K562 (cell line): ENCODE results near the gene MAP3K13. TPM values are rescaled to one million over a fixed set of nuclear protein-coding genes. Genes with fewer than 3 reads are reported as not detected.

Experiments used
- C11orf30 ChIP-seq: fragments of 450-650 bp; IDR thresholded peaks from 2 replicates; pipeline ENCODE4 v1.6.1; 2016; ENCODE audit warnings: low read depth, mild to moderate bottlenecking
- DNMT1 ChIP-seq: fragments of 450-650 bp; IDR thresholded peaks from 2 replicates; pipeline ENCODE4 v1.6.1; 2016; ENCODE audit warnings: antibody characterized with exemption, mild to moderate bottlenecking
- ETV5 ChIP-seq: sonication (generic); formaldehyde crosslinking; IDR thresholded peaks from 2 replicates; pipeline ENCODE4 v1.4.0; 2020; ENCODE audit warnings: low read depth, mild to moderate bottlenecking, missing genetic modification reagents
- GATAD2A ChIP-seq: fragments of 450-650 bp; IDR thresholded peaks from 2 replicates; pipeline ENCODE4 v1.6.1; 2017
- KHSRP ChIP-seq: fragments of 450-650 bp; IDR thresholded peaks from 2 replicates; pipeline ENCODE4 v1.6.1; 2017
- MAX ChIP-seq: sonication (generic); formaldehyde crosslinking; IDR thresholded peaks from 2 replicates; pipeline ENCODE4 v1.9.0; 2022; ENCODE audit warnings: mild to moderate bottlenecking, missing genetic modification reagents
- MAZ ChIP-seq, 2 experiments: fragments of 450-650 bp in 1 of 2; sonication (generic) in 1 of 2; formaldehyde crosslinking; IDR thresholded peaks in 1 of 2; conservative IDR thresholded peaks in 1 of 2; 2 replicates each; pipeline versions ENCODE4 v1.4.0 to v1.5.0; 2020; ENCODE audit warnings: mild to moderate bottlenecking in 1 of 2, missing genetic modification reagents in 1 of 2
- MCM2 ChIP-seq: fragments of 450-650 bp; IDR thresholded peaks from 2 replicates; pipeline ENCODE4 v1.6.1; 2017; ENCODE audit warnings: low read depth, mild to moderate bottlenecking
- MYNN ChIP-seq, 2 experiments: sonication (generic); formaldehyde crosslinking in 1 of 2; IDR thresholded peaks; 2 replicates each; pipeline versions ENCODE4 v1.5.0 to v1.6.1; 2016 to 2020; ENCODE audit warnings: antibody characterized with exemption in 1 of 2, missing genetic modification reagents in 1 of 2
- NR2C1 ChIP-seq, 2 experiments: fragments of 450-650 bp; IDR thresholded peaks; 2 replicates each; pipeline ENCODE4 v1.6.1; 2017; ENCODE audit warnings: mild to moderate bottlenecking in 2 of 2, antibody characterized with exemption in 1 of 2, inconsistent platforms in 1 of 2, missing compliant biosample characterization in 1 of 2, missing genetic modification characterization in 1 of 2
- PHB2 ChIP-seq: fragments of 450-650 bp; IDR thresholded peaks from 2 replicates; pipeline ENCODE4 v1.6.1; 2017; ENCODE audit warnings: low read depth
- PML ChIP-seq: IDR thresholded peaks from 2 replicates; pipeline ENCODE4 v1.6.1; 2012; ENCODE audit warnings: low read length, inconsistent platforms
- PTRF ChIP-seq: fragments of 450-650 bp; IDR thresholded peaks from 2 replicates; pipeline ENCODE4 v1.6.1; 2016; ENCODE audit warnings: mild to moderate bottlenecking, missing genetic modification characterization, missing compliant biosample characterization
- SAFB2 ChIP-seq: fragments of 200-400 bp; formaldehyde crosslinking; IDR thresholded peaks from 2 replicates; pipeline ENCODE4 v1.6.1; 2018; ENCODE audit warnings: borderline replicate concordance, low read length, low read depth, moderate library complexity; ENCODE audit not compliant: severe bottlenecking
- TAF9B ChIP-seq: fragments of 450-650 bp; IDR thresholded peaks from 2 replicates; pipeline ENCODE4 v1.6.1; 2018; ENCODE audit warnings: mild to moderate bottlenecking; ENCODE audit not compliant: partially characterized antibody
- ZNF12 ChIP-seq: sonication (generic); formaldehyde crosslinking; IDR thresholded peaks from 2 replicates; pipeline ENCODE4 v1.4.0; 2020; ENCODE audit warnings: mild to moderate bottlenecking, missing genetic modification reagents
- ZNF584 ChIP-seq: fragments of 200-800 bp; sonication (Bioruptor generic); IDR thresholded peaks from 2 replicates; pipeline ENCODE4 v1.6.1; 2016; ENCODE audit warnings: low read depth, mild to moderate bottlenecking, missing genetic modification characterization, missing compliant biosample characterization
- polyA plus RNA-seq, 8 experiments: library from polyadenylated mRNA; depleted of rRNA in 4 of 8; stranded (reverse) in 5 of 8; unstranded in 3 of 8; fragments of >200 nt; fragmentation: Nextera tagmentation in 2 of 8; fragmentation: Illumina TruSeq in 1 of 8; extraction: Ambion mirVana in 2 of 8; extraction: Trizol in 1 of 8; gene quantifications; 2 replicates each; pipeline versions ENCODE4 v1.2.1 to v1.2.3, GENCODE V29; 2011 to 2014; ENCODE audit warnings: inconsistent platforms in 1 of 8, missing spikeins in 1 of 8
- total RNA-seq, 7 experiments: library from RNA; depleted of rRNA in 6 of 7; stranded (reverse); fragments of >200 nt in 6 of 7; fragmentation: Illumina TruSeq in 2 of 7; extraction: Trizol in 2 of 7; gene quantifications; 2 replicates each; pipeline versions ENCODE4 v1.2.1 to v1.2.3, GENCODE V29; 2011 to 2021; ENCODE audit warnings: low replicate concordance in 1 of 7
- TF ChIP-seq, protein P1 (sequence below): fragments of 250-450 bp; sonication (Bioruptor Pico); IDR thresholded peaks from 2 replicates; pipeline ENCODE4 v1.4.0; 2020
- TF ChIP-seq, protein P2 (sequence below): sonication (generic); formaldehyde crosslinking; IDR thresholded peaks from 2 replicates; pipeline ENCODE4 v1.8.1; 2023; ENCODE audit warnings: mild to moderate bottlenecking, missing genetic modification reagents

MAP3K13 gene
- total and polyA plus RNA-seq, 9 of the 15 experiments (the other 6 are each of a cell fraction or from before 2014, with no cell fraction given): 0.04 to 0.32 (median 0.15) TPM; not detected in 2

GRCh38 chr3:185498503-185499396 lies 135.8 kb downstream of the MAP3K13 start, which contains the start of gene TMEM41A (continued):
- TF ChIP-seq KHSRP (no peak), GATAD2A (peak; percentile 67; the same call in 1 of the 2 replicates), MCM2 (no peak), ZNF584 (CRISPR knock-in tag) (peak; percentile 83; the same call in 1 of the 2 replicates), ETV5 (CRISPR knock-in tag) (peak; percentile 68), TAF9B (peak; percentile 94), PHB2 (no peak), MAX (CRISPR knock-in tag) (peak; percentile 79), MAZ (CRISPR knock-in tag; conservative IDR thresholded peaks at IDR 0.05 in 1 of 2, IDR thresholded peaks at IDR 0.05 in 1 of 2) (peak; percentile 94 to 98), MYNN (IDR thresholded peaks at IDR 0.05) (peak; percentile 53; the same call in 1 of the 2 replicates), MYNN (CRISPR knock-in tag; IDR thresholded peaks at IDR 0.05) (no peak), SAFB2 (no peak), DNMT1 (no peak), PML (peak; percentile 71), ZNF12 (peak; percentile 81), C11orf30 (peak; percentile 99), PTRF (tag) (no peak), NR2C1 (IDR thresholded peaks at IDR 0.05) (no peak), NR2C1 (tag; IDR thresholded peaks at IDR 0.05) (peak; percentile 68)
- TF ChIP-seq, protein P1, sequence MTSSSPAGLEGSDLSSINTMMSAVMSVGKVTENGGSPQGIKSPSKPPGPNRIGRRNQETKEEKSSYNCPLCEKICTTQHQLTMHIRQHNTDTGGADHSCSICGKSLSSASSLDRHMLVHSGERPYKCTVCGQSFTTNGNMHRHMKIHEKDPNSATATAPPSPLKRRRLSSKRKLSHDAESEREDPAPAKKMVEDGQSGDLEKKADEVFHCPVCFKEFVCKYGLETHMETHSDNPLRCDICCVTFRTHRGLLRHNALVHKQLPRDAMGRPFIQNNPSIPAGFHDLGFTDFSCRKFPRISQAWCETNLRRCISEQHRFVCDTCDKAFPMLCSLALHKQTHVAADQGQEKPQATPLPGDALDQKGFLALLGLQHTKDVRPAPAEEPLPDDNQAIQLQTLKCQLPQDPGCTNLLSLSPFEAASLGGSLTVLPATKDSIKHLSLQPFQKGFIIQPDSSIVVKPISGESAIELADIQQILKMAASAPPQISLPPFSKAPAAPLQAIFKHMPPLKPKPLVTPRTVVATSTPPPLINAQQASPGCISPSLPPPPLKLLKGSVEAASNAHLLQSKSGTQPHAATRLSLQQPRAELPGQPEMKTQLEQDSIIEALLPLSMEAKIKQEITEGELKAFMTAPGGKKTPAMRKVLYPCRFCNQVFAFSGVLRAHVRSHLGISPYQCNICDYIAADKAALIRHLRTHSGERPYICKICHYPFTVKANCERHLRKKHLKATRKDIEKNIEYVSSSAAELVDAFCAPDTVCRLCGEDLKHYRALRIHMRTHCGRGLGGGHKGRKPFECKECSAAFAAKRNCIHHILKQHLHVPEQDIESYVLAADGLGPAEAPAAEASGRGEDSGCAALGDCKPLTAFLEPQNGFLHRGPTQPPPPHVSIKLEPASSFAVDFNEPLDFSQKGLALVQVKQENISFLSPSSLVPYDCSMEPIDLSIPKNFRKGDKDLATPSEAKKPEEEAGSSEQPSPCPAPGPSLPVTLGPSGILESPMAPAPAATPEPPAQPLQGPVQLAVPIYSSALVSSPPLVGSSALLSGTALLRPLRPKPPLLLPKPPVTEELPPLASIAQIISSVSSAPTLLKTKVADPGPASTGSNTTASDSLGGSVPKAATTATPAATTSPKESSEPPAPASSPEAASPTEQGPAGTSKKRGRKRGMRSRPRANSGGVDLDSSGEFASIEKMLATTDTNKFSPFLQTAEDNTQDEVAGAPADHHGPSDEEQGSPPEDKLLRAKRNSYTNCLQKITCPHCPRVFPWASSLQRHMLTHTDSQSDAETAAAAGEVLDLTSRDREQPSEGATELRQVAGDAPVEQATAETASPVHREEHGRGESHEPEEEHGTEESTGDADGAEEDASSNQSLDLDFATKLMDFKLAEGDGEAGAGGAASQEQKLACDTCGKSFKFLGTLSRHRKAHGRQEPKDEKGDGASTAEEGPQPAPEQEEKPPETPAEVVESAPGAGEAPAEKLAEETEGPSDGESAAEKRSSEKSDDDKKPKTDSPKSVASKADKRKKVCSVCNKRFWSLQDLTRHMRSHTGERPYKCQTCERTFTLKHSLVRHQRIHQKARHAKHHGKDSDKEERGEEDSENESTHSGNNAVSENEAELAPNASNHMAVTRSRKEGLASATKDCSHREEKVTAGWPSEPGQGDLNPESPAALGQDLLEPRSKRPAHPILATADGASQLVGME (CRISPR knock-in tag): peak; percentile 71; the same call in 1 of the 2 replicates
- TF ChIP-seq, protein P2, sequence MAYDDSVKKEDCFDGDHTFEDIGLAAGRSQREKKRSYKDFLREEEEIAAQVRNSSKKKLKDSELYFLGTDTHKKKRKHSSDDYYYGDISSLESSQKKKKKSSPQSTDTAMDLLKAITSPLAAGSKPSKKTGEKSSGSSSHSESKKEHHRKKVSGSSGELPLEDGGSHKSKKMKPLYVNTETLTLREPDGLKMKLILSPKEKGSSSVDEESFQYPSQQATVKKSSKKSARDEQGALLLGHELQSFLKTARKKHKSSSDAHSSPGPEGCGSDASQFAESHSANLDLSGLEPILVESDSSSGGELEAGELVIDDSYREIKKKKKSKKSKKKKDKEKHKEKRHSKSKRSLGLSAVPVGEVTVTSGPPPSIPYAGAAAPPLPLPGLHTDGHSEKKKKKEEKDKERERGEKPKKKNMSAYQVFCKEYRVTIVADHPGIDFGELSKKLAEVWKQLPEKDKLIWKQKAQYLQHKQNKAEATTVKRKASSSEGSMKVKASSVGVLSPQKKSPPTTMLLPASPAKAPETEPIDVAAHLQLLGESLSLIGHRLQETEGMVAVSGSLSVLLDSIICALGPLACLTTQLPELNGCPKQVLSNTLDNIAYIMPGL (CRISPR knock-in tag): peak; percentile 88
